ENCODE results near the gene VPS35L.

VPS35L gene

DNA sequence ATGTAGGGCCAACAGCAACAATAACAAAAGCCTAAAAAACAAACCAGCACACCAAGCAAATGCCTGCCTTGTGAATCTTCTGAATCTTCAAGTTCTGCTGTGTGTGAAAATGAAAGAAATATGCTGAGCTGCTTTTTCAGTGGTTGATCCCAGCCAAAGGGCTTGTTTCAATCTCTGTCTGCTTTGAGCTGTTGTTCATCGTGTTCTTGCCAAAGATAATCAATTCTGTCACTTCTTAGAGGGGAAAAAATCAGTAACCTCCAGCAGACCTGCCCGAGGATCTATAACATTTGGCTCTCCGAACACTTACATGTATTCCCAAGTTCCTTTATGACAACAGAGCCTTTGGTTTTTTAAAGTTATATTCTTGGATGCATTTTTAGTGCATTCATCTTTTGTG is 65.9 kb downstream of the VPS35L start:
- Histone ChIP-seq H3K27me3 (replicated peaks) (no peaks in the 10 kb centered on the region), H3K36me3 (replicated peaks) (peaks cover 10% of the 10 kb centered on the region), H3K27ac (no peak overlapping the region), H3K4me3 (ENCODE audit: low read depth, low read length) (no peak overlapping the region)
- TF ChIP-seq, protein P1, sequence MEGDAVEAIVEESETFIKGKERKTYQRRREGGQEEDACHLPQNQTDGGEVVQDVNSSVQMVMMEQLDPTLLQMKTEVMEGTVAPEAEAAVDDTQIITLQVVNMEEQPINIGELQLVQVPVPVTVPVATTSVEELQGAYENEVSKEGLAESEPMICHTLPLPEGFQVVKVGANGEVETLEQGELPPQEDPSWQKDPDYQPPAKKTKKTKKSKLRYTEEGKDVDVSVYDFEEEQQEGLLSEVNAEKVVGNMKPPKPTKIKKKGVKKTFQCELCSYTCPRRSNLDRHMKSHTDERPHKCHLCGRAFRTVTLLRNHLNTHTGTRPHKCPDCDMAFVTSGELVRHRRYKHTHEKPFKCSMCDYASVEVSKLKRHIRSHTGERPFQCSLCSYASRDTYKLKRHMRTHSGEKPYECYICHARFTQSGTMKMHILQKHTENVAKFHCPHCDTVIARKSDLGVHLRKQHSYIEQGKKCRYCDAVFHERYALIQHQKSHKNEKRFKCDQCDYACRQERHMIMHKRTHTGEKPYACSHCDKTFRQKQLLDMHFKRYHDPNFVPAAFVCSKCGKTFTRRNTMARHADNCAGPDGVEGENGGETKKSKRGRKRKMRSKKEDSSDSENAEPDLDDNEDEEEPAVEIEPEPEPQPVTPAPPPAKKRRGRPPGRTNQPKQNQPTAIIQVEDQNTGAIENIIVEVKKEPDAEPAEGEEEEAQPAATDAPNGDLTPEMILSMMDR (IDR thresholded peaks at IDR 0.05; ENCODE audit: low read depth, low read length, missing control alignments), result no peak
- no peak for DNase-seq
- in situ Hi-C loops (cut with HindIII; ENCODE audit: low pct_ligation_motif_present, low sequenced_read_pairs), result no loop called here

DNA sequence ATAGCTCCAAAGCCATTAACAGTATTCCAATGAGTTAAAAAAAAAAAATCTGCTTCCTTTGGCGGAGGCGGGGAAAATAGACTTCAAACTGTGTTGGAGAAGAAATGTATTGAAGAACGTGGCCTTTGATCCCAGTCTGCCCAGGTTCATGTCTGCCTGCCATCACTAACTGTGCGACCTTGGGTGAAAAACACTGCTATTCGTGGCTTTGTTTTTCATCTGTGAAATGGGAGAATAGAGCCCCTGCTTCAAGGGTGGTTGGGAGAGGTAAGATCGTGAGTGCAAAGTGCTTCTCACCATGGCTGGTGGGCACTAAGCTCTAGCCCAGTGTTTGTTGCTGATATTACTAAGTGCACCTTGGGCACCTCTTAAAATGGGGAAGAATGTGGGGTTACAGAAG is 69.5 kb downstream of the VPS35L start:
- in situ Hi-C loops (cut with HindIII; ENCODE audit: low pct_ligation_motif_present, low sequenced_read_pairs), result no loop called here
- no peak overlapping the region for H3K4me3 ChIP-seq (ENCODE audit: low read depth, low read length)
- H3K27me3 ChIP-seq (replicated peaks), result no peaks in the 10 kb centered on the region
- no peak for DNase-seq
- H3K36me3 ChIP-seq (replicated peaks), result peaks cover 11% of the 10 kb centered on the region
- TF ChIP-seq, protein P1 (IDR thresholded peaks at IDR 0.05; ENCODE audit: low read depth, low read length, missing control alignments), result no peak
- no peak overlapping the region for H3K27ac ChIP-seq

DNA sequence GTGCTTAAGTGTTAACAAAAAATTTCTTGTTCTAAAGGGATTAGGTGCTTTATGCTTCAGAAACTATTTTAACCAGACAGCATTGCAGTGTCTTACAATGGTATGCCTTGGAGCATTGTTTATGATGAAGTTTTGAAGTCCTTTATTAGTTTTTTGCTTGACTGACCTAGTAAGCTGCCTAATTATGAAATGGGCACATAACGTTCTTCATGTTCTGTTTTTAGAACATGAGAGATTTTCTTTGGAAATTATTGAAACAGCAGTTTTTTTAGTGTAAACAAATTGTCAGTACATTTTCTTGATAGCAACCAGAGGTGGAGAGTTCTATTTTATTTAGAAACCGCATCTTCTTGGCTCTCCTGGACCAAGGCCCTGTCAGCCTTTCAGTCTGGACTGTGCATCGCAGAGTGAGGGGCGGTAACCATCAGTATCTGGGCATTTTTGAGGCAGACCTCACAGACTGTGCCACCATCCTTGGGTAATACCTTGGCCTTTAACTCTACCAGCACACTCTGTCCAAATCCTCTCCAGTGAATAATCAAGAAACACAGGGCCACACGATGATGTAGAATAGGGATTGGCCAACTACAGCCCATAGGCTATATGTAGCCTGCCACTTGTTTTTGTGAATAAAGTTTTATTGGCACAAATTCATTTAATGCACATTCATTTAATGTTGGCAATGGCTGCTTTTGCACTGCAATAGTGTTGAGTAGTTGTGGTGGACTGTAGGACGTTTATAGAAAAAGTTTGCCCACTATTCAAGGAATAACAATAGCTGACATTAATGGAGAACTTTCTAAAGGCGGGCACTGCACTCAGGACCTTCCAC is 81.1 kb downstream of the VPS35L start:
- H3K4me3 ChIP-seq (ENCODE audit: low read depth, low read length), result no peak overlapping the region
- H3K27ac ChIP-seq, result no peak overlapping the region
- no peaks in the 10 kb centered on the region for H3K27me3 ChIP-seq (replicated peaks)
- H3K36me3 ChIP-seq (replicated peaks), result peaks cover 29% of the 10 kb centered on the region
- TF ChIP-seq, protein P1 (IDR thresholded peaks at IDR 0.05; ENCODE audit: low read depth, low read length, missing control alignments), result no peak
- no peak for DNase-seq
- in situ Hi-C loops (cut with HindIII; ENCODE audit: low pct_ligation_motif_present, low sequenced_read_pairs), result no loop called here

DNA sequence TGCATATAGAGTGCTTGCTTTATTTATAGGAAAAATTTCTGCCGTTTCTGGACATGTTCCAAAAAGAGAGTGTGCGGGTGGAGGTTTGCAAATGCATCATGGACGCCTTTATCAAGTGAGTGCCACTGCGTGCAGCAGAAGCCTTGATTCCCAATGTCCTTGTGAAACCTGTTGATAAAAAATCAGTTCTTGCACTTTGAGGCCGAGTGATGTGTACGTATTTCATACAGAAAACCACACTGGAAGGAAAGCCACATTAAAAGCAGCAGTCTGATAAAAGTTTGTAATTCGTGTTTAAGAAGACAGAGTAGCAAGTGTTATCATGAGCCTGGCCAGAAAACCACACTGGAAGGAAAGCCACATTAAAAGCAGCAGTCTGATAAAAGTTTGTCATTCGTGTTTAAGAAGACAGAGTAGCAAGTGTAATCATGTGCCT is 84.5 kb downstream of the VPS35L start:
- no peak overlapping the region for H3K27ac ChIP-seq
- in situ Hi-C loops (cut with HindIII; ENCODE audit: low pct_ligation_motif_present, low sequenced_read_pairs), result no loop called here
- H3K36me3 ChIP-seq (replicated peaks), result peaks cover 24% of the 10 kb centered on the region
- TF ChIP-seq, protein P1 (IDR thresholded peaks at IDR 0.05; ENCODE audit: low read depth, low read length, missing control alignments), result no peak
- H3K4me3 ChIP-seq (ENCODE audit: low read depth, low read length), result no peak overlapping the region
- no peaks in the 10 kb centered on the region for H3K27me3 ChIP-seq (replicated peaks)
- no peak for DNase-seq

DNA sequence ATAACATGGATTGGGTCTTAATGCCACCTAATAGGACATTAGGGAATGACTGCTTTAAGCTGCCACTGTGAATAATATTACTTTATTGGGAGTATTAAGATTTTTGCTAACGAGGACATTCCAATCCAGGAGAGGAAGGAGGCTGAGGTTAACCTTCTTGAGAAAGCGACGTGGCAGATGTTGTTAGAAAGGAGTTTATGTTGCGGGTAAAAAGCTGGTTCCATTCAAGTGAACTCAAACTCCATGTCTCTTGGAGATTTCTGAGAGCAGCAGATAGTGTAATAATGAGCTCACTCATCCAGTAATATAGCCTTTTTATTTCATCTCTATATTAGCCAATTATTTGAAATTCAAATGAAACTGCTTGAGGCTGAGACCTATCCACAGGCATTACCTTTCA is 87.0 kb downstream of the VPS35L start:
- Histone ChIP-seq H3K36me3 (replicated peaks) (peaks cover 18% of the 10 kb centered on the region), H3K27ac (no peak overlapping the region)
- in situ Hi-C loops (cut with HindIII; ENCODE audit: low pct_ligation_motif_present, low sequenced_read_pairs), result no loop called here

More for the DNA sequence above, 87.0 kb downstream of the VPS35L start:
- Histone ChIP-seq H3K4me3 (ENCODE audit: low read depth, low read length) (no peak overlapping the region), H3K27me3 (replicated peaks) (no peaks in the 10 kb centered on the region)
- TF ChIP-seq, protein P1 (IDR thresholded peaks at IDR 0.05; ENCODE audit: low read depth, low read length, missing control alignments), result no peak
- no peak for DNase-seq
